Measurements from ENCODE around the gene CTSE. TPM values are rescaled to one million over a fixed set of nuclear protein-coding genes. Genes with fewer than 3 reads are reported as not detected.
A peak's percentile ranks its signal among the peaks of the same experiment; 100 is the strongest.

The CTSE gene
- 0.16 TPM in 1 of 3 replicates, not detected in the others for total RNA-seq

DNA sequence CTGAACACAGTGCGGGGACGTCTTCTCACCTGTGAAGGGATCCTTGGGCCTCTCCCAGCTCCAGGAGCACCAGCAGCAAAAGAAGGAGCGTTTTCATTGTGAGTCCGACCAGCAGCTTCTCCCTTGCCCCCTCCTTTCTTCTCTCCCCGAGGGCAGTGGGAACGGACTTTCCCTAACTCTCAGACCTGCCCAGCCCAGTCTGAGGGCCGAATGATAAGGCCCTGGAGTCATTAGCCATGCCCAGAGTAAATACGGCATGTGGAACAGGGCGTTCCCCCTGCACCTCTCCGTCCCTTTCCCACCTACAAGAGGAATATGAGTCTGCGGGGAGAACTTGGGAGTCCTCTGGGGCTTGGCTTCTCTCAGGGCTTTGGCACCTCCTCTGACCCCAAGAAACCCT, at the start of gene CTSE:
Gene CTSE, minus strand, starts transcription at position 201 of the 400 bp plus-strand sequence. Its CDS starts 104 bp downstream, at position 97.
- TF ChIP-seq, protein P1, sequence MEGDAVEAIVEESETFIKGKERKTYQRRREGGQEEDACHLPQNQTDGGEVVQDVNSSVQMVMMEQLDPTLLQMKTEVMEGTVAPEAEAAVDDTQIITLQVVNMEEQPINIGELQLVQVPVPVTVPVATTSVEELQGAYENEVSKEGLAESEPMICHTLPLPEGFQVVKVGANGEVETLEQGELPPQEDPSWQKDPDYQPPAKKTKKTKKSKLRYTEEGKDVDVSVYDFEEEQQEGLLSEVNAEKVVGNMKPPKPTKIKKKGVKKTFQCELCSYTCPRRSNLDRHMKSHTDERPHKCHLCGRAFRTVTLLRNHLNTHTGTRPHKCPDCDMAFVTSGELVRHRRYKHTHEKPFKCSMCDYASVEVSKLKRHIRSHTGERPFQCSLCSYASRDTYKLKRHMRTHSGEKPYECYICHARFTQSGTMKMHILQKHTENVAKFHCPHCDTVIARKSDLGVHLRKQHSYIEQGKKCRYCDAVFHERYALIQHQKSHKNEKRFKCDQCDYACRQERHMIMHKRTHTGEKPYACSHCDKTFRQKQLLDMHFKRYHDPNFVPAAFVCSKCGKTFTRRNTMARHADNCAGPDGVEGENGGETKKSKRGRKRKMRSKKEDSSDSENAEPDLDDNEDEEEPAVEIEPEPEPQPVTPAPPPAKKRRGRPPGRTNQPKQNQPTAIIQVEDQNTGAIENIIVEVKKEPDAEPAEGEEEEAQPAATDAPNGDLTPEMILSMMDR (IDR thresholded peaks at IDR 0.05; ENCODE audit: unreplicated experiment): no peak
- no peaks in the 10 kb centered on the region for H3K4me1 Mint-ChIP-seq
- H3K9me3 Mint-ChIP-seq: peaks cover 14% of the 10 kb centered on the region
- peak in 1 of 2 experiments; percentile 10 for DNase-seq (ENCODE audit: low spot score in 2 of 2, unreplicated experiment in 2 of 2)
- no peak within 1 kb of the TSS for H3K27ac Mint-ChIP-seq
- no peak within 1 kb of the TSS for H3K4me3 Mint-ChIP-seq
- no peaks in the 10 kb centered on the region for H3K36me3 Mint-ChIP-seq
- H3K27me3 Mint-ChIP-seq (ENCODE audit: low read depth): peaks cover 16% of the 10 kb centered on the region

DNA sequence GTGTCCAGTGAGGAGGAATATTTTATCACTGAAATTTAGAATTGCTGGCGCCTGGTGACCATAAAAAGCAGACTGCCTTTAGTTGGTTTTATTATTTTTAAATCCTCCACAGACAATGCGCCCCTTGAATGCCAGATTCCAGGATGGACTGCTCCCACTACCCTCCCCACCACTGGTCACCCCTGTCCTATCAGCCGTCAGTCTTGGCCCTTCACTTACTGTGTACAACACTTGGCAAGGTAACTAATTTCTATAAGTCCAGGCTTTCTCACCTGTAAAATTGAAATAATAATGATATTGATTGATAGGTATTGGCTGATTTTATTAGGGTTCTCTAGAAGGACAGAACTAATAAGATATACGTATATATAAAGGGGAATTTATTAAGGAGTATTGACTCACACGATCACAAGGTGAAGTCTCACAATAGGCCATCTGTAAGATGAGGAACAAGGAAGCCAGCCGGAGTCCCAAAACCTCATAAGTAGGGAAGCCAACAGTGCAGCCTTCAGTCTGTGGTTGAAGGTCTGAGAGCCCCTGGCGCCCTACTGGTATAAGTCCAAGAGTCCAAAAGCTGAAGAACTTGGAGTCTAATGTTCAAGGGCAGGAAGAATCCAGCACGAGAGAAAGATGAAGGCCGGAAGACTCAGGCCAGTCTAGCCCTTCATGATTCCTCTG, 47.1 kb upstream of the CTSE start:
- Mint-ChIP-seq H3K27me3 (ENCODE audit: low read depth) (peaks cover 11% of the 10 kb centered on the region), H3K9me3 (no peaks in the 10 kb centered on the region), H3K4me3 (no peak overlapping the region), H3K4me1 (no peaks in the 10 kb centered on the region), H3K27ac (no peak overlapping the region), H3K36me3 (no peaks in the 10 kb centered on the region)
- no peak for DNase-seq (ENCODE audit: low spot score in 2 of 2, unreplicated experiment in 2 of 2)
- TF ChIP-seq, protein P1 (IDR thresholded peaks at IDR 0.05; ENCODE audit: unreplicated experiment): no peak

DNA sequence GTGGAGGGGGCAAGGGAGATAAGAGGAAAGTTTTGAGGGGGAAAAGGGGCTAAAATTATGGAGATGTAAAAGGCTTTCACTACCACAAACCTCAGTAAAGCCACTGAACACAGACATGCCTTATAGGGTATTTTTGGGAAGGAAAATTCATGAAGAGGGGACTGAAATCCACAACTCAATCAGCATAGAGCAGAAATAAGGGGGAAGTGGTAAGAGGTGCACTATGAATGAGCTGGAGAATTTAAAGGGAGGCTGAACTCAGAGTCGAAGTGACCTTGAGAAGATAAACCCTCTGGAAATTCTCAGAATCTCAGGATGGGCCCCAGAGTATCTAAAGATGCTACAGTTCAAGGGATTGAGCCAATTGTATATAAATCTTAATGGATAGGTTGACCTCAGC, 44.6 kb upstream of the CTSE start:
- no peaks in the 10 kb centered on the region for H3K9me3 Mint-ChIP-seq
- peaks cover 2% of the 10 kb centered on the region for H3K27me3 Mint-ChIP-seq (ENCODE audit: low read depth)
- DNase-seq (ENCODE audit: low spot score in 2 of 2, unreplicated experiment in 2 of 2): no peak
- H3K4me1 Mint-ChIP-seq: no peaks in the 10 kb centered on the region
- no peak overlapping the region for H3K4me3 Mint-ChIP-seq
- no peak overlapping the region for H3K27ac Mint-ChIP-seq
- TF ChIP-seq, protein P1 (IDR thresholded peaks at IDR 0.05; ENCODE audit: unreplicated experiment): no peak
- no peaks in the 10 kb centered on the region for H3K36me3 Mint-ChIP-seq

DNA sequence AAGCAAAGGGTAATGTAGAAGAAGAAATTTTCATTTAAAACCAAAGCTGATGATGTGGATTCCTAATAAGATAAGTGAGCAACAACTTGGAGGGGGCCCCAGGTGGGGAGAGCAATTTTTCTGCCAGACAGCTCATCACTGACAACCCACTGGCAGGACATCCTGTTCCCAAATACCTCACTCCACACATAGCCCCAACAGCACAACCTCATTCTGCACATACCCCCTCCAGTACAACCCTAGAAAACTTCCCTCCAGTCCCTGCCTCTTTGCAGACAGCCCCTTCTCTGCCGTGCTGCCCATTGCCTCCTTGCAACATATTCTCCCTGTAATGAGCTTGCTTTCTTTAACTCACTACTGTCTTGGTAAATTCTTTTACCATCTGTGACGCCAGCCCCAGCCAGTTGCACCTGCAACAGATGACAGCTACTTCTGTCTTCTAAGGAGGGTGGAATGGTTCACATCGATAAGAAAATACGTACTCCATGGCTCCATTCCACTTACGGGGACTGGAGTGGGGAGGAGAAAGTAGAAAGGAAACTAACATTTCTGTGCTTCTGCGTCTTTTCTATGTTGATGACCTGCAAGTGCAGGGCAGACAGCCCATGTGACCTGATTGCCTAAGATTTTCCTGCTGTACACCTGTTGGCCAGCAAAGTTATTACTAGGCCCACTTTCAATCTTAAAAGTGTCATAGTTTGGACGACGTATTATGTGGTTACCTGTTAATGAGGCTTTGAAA, 44.0 kb upstream of the CTSE start:
- DNase-seq (ENCODE audit: low spot score in 2 of 2, unreplicated experiment in 2 of 2): no peak
- Mint-ChIP-seq H3K27ac (no peak overlapping the region), H3K9me3 (peaks cover 5% of the 10 kb centered on the region), H3K36me3 (peaks cover 4% of the 10 kb centered on the region), H3K4me3 (no peak overlapping the region), H3K4me1 (no peaks in the 10 kb centered on the region), H3K27me3 (ENCODE audit: low read depth) (peaks cover 2% of the 10 kb centered on the region)
- TF ChIP-seq, protein P1 (IDR thresholded peaks at IDR 0.05; ENCODE audit: unreplicated experiment): no peak

DNA sequence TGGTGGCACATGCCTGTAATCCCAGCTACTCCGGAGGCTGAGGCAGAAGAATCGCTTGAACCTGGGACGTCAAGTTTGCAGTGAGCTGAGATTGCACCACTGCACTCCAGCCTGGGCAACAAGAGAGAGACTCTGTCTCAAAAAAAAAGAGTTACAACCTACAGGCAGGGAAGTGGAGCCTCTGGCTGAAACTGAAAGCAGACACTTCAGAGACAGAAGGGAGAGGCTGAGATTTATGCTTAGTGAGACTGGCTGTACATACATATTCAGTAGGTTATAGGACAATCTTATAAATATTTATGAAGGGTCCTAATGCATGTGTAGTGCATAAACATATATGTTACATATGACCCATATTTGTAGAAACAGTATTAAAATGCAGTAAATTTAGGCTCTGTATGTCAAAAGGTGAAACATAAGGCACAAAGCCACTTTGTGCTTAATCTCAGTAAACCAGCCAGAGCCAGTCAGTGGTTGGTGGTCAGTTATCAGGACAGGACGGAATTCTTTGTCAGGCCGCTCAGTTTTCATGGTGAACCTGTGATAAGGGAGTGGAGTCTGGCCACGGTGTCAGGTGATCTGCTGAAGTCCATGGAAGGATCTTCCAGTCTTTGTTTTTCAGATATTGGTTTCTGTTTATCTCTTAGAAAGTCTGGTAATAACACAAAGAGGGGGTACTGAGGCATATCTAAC, 42.9 kb upstream of the CTSE start:
- Mint-ChIP-seq H3K4me3 (no peak overlapping the region), H3K36me3 (peaks cover 7% of the 10 kb centered on the region), H3K27ac (no peak overlapping the region), H3K27me3 (ENCODE audit: low read depth) (peaks cover 2% of the 10 kb centered on the region), H3K9me3 (peaks cover 8% of the 10 kb centered on the region), H3K4me1 (no peaks in the 10 kb centered on the region)
- TF ChIP-seq, protein P1 (IDR thresholded peaks at IDR 0.05; ENCODE audit: unreplicated experiment): no peak
- no peak for DNase-seq (ENCODE audit: low spot score in 2 of 2, unreplicated experiment in 2 of 2)
